Activated CD8-positive, alpha-beta memory T cell treated with anti-CD3 and anti-CD28 coated beads for 36 hours (primary cell): ENCODE data around the gene MTHFD1L. TPM values are rescaled to one million over a fixed set of nuclear protein-coding genes. Genes with fewer than 3 reads are reported as not detected.

Source experiments
- CTCF ChIA-PET: fragments of 350-600 bp; sonication (Branson Sonifier 250); formaldehyde crosslinking; loops from one replicate; lab custom pipeline; 2021; ENCODE audit warnings: antibody characterized with exemption; lab: Charles Lee
- POLR2A ChIA-PET: fragments of 350-600 bp; sonication (Branson Sonifier 250); formaldehyde crosslinking; loops from one replicate; lab custom pipeline; 2021; ENCODE audit warnings: antibody characterized with exemption; lab: Charles Lee
- total RNA-seq, 2 experiments: library from RNA; stranded (reverse); gene quantifications; one replicate each; pipeline ENCODE4 v1.2.3, GENCODE V29; 2021

The MTHFD1L gene
- total RNA-seq, 2 experiments from 2014 or later = 141 to 145 TPM

- ChIA-PET POLR2A (no interaction called here), CTCF (interaction anchor here (1.8 kb wide), 1 partner anchor 29 kb away, joined by 4 read pairs; the partner anchor contains the start of gene MTHFD1L)
Measured at GRCh38 chr6:150894191-150894744, 28.8 kb downstream of the MTHFD1L start.

- ChIA-PET CTCF (interaction anchor here (0.7 to 1.8 kb wide), 2 partner anchors 29 to 209 kb away, joined by 4 read pairs; partner anchors contain the start of gene MTHFD1L), POLR2A (interaction anchor here (0.7 kb wide), 1 partner anchor 64 kb away, joined by 3 read pairs; no protein-coding TSS in a partner anchor)
Measured at GRCh38 chr6:150894935-150895552, 29.5 kb downstream of the MTHFD1L start.

DNA sequence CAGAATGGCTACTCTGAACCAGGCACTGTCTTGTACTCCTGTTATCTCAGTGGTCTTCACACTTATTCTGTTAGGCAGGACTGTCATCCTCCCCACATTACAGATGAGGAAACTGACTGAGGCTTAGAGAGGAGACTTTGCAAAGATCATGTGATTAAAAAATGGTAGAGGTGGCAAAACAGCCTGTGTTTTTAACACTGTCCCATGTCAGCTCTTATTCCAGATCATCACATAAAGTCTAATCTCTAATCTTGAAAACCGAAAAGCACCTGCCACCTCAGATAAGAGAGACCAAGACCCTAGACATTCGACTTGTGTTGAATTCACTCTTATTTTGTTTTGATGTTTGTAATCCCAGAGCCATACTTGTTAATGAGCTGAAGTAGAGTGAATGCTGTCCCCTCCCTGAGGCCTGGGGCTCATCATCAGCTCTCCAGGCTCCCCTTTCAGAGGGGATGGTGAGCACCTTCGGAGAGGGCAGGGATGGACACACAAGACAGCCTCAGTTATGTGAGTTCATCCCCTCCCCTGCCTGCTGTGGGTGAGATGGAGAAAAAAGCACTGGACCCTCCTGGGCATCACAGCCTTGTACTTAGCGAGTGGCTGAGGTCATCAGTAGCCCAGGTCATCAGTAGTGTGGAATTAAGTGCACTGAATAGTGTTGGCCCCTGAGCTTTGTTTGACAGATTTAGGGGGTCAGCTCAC, 30.6 kb downstream of the MTHFD1L start:
- ChIA-PET POLR2A (no interaction called here), CTCF (no interaction called here)

- CTCF ChIA-PET = no interaction called here
- POLR2A ChIA-PET = interaction anchor here (0.7 kb wide), 1 partner anchor 8 kb away, joined by 3 read pairs; no protein-coding TSS in a partner anchor
Measured at GRCh38 chr6:150897400-150897943, 32.0 kb downstream of the MTHFD1L start.

DNA sequence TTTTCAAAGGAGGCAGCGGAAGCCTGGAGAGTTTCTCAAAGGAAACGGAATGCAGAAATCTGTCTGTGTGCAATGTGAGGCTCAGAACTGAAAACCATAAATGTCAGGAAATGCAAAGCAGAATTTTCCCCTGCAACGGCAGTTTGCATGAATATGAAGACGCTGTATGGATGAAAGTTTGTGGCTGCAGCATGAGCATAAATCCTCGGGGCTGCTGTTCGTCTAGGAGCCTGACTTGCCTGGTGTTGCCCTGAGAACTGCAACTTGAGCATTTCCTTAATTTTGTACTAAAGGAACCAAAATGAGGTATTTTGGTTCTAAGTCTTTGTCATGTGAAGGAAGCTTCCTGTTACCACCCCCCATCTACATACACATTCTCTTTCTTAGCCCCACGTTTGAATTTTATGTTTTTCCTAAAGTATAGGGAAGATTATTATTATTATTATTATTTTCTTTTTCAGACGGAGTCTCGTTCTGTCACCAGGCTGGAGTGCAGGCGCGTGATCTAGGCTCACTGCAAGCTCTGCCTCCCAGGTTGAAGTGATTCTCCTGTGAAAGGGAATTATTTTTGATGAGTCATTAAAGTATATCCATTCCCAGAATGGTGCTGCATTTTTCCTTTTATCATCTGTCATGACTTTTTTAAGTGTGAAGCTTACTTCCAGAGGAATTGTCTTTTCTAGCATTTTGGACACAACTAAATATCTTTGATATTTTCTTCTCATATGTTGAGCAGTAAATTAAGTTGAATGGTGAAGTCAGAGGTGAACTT, 33.1 kb downstream of the MTHFD1L start:
- CTCF ChIA-PET = no interaction called here
- POLR2A ChIA-PET = no interaction called here

- POLR2A ChIA-PET = no interaction called here
- CTCF ChIA-PET = no interaction called here
Measured at GRCh38 chr6:150899231-150899630, 33.7 kb downstream of the MTHFD1L start.

- ChIA-PET POLR2A (no interaction called here), CTCF (interaction anchor here (1.7 kb wide), 1 partner anchor 8 kb away, joined by 4 read pairs; no protein-coding TSS in a partner anchor)
Measured at GRCh38 chr6:150900049-150900448, 34.5 kb downstream of the MTHFD1L start.

GRCh38 chr6:150902142-150902776, 36.8 kb downstream of the MTHFD1L start:
- CTCF ChIA-PET = interaction anchor here (1.0 kb wide), 1 partner anchor 422 kb away, joined by 3 read pairs; no protein-coding TSS in a partner anchor
- POLR2A ChIA-PET = interaction anchor here (0.6 kb wide), 1 partner anchor 411 kb away, joined by 4 read pairs; no protein-coding TSS in a partner anchor

DNA sequence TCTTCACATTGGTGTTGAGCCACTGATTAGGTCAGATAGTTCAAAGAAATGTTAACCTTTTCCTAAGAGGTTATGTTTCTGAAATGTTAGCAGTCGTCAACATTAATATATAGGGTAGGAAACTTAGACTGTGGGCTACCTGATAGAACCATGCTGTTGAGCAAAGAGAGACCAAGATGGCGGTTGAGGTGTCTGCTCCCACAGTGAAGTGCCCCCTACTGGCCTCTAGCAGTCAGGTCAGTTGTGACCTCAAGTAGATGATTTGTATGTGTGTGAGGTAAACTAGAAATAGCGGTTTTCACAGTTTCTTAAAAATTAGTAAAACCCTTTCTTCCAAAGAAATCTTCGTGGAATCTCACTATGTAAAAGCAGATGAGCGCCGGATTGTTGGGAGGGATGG, 40.3 kb downstream of the MTHFD1L start:
- ChIA-PET CTCF (no interaction called here), POLR2A (no interaction called here)

GRCh38 chr6:150906641-150907326, 41.3 kb downstream of the MTHFD1L start:
- ChIA-PET POLR2A (no interaction called here), CTCF (no interaction called here)

GRCh38 chr6:150907383-150907782, 41.9 kb downstream of the MTHFD1L start:
- ChIA-PET POLR2A (no interaction called here), CTCF (no interaction called here)

DNA sequence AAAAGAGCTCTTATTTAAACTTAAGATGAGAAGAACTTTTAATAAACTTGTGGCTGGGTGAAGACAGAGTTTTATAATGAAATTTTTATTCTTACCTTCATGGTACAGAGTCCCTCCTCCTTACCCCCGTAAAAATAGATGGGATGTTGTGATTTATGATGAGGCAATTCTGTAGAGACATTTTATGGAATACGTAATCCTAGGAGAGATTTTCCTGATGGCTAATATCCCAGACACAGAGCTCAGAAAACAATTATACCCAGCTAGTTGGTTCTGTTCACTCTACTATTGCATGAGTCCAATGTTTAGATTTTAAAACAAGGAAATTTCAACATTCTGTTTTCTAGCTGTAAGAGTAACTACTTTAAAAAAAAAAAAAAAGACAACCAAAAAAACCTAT, 43.4 kb downstream of the MTHFD1L start:
- CTCF ChIA-PET = interaction anchor here (0.7 to 1.0 kb wide), 2 partner anchors 11 to 417 kb away, joined by 3 to 4 read pairs; no protein-coding TSS in a partner anchor
- POLR2A ChIA-PET = no interaction called here

- POLR2A ChIA-PET = no interaction called here
- CTCF ChIA-PET = no interaction called here
Measured at GRCh38 chr6:150910561-150910960, 45.1 kb downstream of the MTHFD1L start.

DNA sequence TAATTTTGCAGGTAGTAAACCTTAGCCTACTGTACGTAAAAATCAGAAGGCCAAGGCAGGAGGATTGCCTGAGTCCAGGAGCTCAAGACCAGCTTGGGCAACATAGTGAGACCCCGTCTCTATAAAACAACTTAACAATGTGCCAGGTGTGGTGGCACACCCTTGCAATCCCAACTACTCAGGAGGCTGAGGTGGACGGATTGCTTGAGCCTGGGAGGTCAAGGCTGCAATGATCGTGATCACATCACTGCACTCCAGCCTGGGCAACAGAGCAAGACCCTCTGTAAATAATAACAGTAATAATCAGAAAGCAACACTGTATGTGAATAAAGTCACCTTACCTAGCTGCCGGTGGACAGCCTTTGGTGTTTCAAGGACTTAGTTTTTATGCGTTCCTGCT, 48.9 kb downstream of the MTHFD1L start:
- ChIA-PET CTCF (no interaction called here), POLR2A (no interaction called here)

DNA sequence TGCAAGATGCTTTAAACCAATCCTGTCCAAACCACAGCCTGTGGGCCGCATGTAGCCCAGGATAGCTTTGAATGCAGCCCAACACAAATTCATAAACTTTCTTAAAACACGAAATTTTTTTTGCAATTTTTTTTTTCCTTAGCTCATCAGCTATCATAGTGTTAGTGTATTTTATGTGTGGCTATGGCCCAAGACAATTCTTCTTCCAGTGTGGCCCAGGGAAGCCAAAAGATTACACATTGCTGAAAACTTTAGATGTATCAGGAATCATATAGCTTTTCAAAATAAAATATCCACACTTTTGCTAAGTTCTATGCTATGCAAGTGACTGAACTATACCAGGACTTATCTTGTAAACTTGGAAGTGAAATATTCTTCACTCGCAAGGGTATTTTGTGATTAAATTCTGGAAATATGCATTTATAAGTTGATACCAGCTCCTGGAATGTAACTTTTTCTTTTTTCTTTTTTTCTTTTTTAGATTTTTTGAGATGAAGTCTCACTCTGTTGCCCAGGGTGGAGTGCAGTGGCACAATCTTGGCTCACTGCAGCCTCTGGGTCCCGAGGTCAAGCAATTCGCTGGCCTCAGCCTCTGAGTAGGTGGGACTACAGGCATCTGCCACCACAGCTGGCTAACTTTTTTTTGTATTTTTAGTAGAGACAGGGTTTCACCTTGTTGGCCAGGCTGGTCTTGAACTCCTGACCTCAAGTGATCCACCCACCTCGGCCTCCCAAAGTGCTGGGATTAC, 49.8 kb downstream of the MTHFD1L start:
- ChIA-PET CTCF (no interaction called here), POLR2A (no interaction called here)

DNA sequence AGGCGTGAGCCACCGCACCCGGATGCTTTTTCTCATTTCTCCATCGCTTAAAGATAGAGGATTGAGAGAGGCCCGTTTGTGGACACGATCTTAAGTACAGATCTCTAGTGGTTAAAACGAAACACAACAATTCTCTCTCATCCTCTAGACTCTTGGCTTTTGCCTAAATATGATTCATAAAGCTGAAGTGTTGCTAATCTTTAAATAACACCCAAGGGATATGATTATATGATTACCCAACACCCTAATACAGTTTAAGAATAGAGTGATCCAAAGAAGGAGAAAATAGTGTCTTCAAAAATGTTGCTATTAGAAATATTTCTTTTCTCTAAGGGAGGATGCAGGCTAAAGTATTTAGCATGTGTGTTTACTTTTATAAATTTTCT, 50.4 kb downstream of the MTHFD1L start:
- POLR2A ChIA-PET = no interaction called here
- CTCF ChIA-PET = no interaction called here

GRCh38 chr6:150919938-150920337, 54.4 kb downstream of the MTHFD1L start:
- POLR2A ChIA-PET = no interaction called here
- CTCF ChIA-PET = interaction anchor here (0.5 kb wide), 1 partner anchor 11 kb away, joined by 3 read pairs; no protein-coding TSS in a partner anchor

- CTCF ChIA-PET = no interaction called here
Measured at GRCh38 chr6:150922137-150922536, 56.6 kb downstream of the MTHFD1L start.

More at GRCh38 chr6:150922137-150922536, 56.6 kb downstream of the MTHFD1L start:
- POLR2A ChIA-PET = no interaction called here
